ENCODE results near the gene ATXN10.

GRCh38 chr22:45771057-45771456 is 99.4 kb downstream of the ATXN10 start:
- no peak for TF ChIP-seq POLR2A (IDR thresholded peaks at IDR 0.05)
- TF ChIP-seq, protein P1, sequence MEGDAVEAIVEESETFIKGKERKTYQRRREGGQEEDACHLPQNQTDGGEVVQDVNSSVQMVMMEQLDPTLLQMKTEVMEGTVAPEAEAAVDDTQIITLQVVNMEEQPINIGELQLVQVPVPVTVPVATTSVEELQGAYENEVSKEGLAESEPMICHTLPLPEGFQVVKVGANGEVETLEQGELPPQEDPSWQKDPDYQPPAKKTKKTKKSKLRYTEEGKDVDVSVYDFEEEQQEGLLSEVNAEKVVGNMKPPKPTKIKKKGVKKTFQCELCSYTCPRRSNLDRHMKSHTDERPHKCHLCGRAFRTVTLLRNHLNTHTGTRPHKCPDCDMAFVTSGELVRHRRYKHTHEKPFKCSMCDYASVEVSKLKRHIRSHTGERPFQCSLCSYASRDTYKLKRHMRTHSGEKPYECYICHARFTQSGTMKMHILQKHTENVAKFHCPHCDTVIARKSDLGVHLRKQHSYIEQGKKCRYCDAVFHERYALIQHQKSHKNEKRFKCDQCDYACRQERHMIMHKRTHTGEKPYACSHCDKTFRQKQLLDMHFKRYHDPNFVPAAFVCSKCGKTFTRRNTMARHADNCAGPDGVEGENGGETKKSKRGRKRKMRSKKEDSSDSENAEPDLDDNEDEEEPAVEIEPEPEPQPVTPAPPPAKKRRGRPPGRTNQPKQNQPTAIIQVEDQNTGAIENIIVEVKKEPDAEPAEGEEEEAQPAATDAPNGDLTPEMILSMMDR (IDR thresholded peaks at IDR 0.05), result no peak
